Measurements from ENCODE around the gene KRT23. TPM values are rescaled to one million over a fixed set of nuclear protein-coding genes. Genes with fewer than 3 reads are reported as not detected.

KRT23 gene
- total and polyA plus RNA-seq, 2 of the 4 experiments (the other 2 are of a cell fraction): 0.36 to 0.39 TPM

GRCh38 chr17:40945414-40945813 is 8.0 kb upstream of the KRT23 start:
- intact Hi-C loops (cut with micrococcal nuclease) (no loop called here), in situ Hi-C loops (cut with MboI; ENCODE audit: low sequenced_read_pairs) (no loop called here), dilution Hi-C loops (cut with HindIII; ENCODE audit: low sequenced_read_pairs, unreplicated experiment) (no loop called here)
- BruUV-seq (replicated peaks): no TSS peak
- Histone ChIP-seq H3K79me1 (ENCODE audit: low read depth in 1 of 2, low read length in 2 of 2) (no peaks in the 10 kb centered on the region), H3K9ac (ENCODE audit: low read depth, low read length) (no peak overlapping the region), H3K23ac (ENCODE audit: low read depth, low read length) (no peak overlapping the region), H2AFZ (replicated peaks; ENCODE audit: low read length, poor library complexity) (no peak overlapping the region), H3K27me3 (ENCODE audit: control insufficient read depth, insufficient read depth, low read length) (no peaks in the 10 kb centered on the region), H2BK20ac (ENCODE audit: low read depth, low read length) (no peak overlapping the region), H3K18ac (ENCODE audit: low read depth, low read length) (no peak overlapping the region), H2AK9ac (replicated peaks; ENCODE audit: low read depth, low read length, poor library complexity) (no peak overlapping the region), H3K4me1 (ENCODE audit: control insufficient read depth, insufficient read depth, low read length) (no peaks in the 10 kb centered on the region; the same call in 1 of the 2 replicates), H3K4me2 (ENCODE audit: low read depth, low read length) (no peak overlapping the region), H4K91ac (ENCODE audit: insufficient read depth, low read depth, low read length) (no peak overlapping the region), H3K14ac (replicated peaks; ENCODE audit: low read depth, low read length) (no peak overlapping the region), H3K4me3 (ENCODE audit: insufficient read depth, low read depth, low read length) (no peak overlapping the region), H2BK15ac (ENCODE audit: low read depth, low read length) (no peak overlapping the region), H3K9me3 (ENCODE audit: control insufficient read depth, insufficient read depth, low read length) (no peaks in the 10 kb centered on the region), H3K56ac (ENCODE audit: extremely low read depth, insufficient read depth, low read length) (no peak overlapping the region), H3K4ac (ENCODE audit: low read depth, low read length) (no peak overlapping the region), H4K8ac (ENCODE audit: low read depth in 2 of 2, low read length in 2 of 2) (no peak overlapping the region), H4K5ac (ENCODE audit: low read depth, low read length) (no peak overlapping the region), H3K36me3 (ENCODE audit: control insufficient read depth, insufficient read depth, low read length) (no peaks in the 10 kb centered on the region), H2BK120ac (ENCODE audit: low read depth, low read length) (no peak overlapping the region), H3K27ac (ENCODE audit: insufficient read depth, low read length) (no peak overlapping the region), H3K9me1 (ENCODE audit: insufficient read depth, low read length) (no peaks in the 10 kb centered on the region), H2AK5ac (ENCODE audit: low read depth, low read length) (peak overlapping the region; percentile 7; the same call in 1 of the 2 replicates), H4K20me1 (ENCODE audit: insufficient read depth, low read length) (no peaks in the 10 kb centered on the region), H2BK5ac (ENCODE audit: low read depth, low read length, poor library complexity, severe bottlenecking) (no peak overlapping the region)
- 96% methylated on average over 3 of the region's 6 CpGs; no CpG with 5 or more reads in 1 of the 2 experiments for whole genome bisulfite sequencing, 2 experiments (ENCODE audit: extremely low coverage in 2 of 2, insufficient read length in 1 of 2)
- ATAC-seq (ENCODE audit: low read depth) (no peak), DNase-seq (no peak)
- TF ChIP-seq RFX5 (IDR thresholded peaks at IDR 0.05; ENCODE audit: low read depth, low read length) (no peak), FOS (IDR thresholded peaks at IDR 0.05; ENCODE audit: low read depth, low read length) (no peak), CEBPB (IDR thresholded peaks at IDR 0.05; ENCODE audit: low read depth, low read length) (no peak), MXI1 (IDR thresholded peaks at IDR 0.05; ENCODE audit: borderline replicate concordance, low read depth, low read length) (no peak), SMC3 (IDR thresholded peaks at IDR 0.05; ENCODE audit: low read depth, low read length) (no peak), MAFK (IDR thresholded peaks at IDR 0.05; ENCODE audit: low read depth, low read length) (no peak), RAD21 (IDR thresholded peaks at IDR 0.05; ENCODE audit: low read length) (no peak), NFE2L2 (IDR thresholded peaks at IDR 0.05; ENCODE audit: low read depth, low read length) (no peak), USF2 (IDR thresholded peaks at IDR 0.05; ENCODE audit: low read depth, low read length) (no peak), BHLHE40 (IDR thresholded peaks at IDR 0.05; ENCODE audit: low read depth, low read length) (no peak)
- ChIA-PET POLR2A (ENCODE audit: unreplicated experiment) (no interaction called here), CTCF (interaction anchor here (0.7 kb wide), 1 partner anchor 29 kb away, joined by 3 read pairs; no protein-coding TSS in a partner anchor)

Data from IMR-90 (cell line).